ENCODE data around the gene SEMA6D.

SEMA6D gene

DNA sequence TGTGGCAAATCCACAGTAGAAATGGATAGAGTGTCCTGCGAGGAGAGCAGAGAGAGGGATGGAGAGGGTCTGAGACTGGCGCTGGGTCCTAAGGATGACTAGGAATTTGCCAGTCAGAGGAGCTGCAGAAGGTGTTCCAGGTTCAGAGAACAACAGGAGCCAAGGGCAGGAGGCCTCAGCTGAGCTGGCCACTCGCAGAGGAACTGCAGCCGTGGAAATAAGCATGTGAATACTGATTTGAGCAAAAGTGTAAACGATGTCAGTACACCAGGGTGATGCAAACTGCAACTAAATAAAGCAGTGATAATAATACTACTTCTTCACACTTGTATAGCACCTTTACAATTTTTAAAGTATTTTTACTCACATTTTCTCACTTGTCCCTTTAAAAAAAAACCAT lies 24.6 kb downstream of the SEMA6D start:
- Histone ChIP-seq H3K4me3 (ENCODE audit: low read length) (no peak overlapping the region), H3K9me3 (ENCODE audit: low read length) (no peaks in the 10 kb centered on the region), H3K36me3 (ENCODE audit: insufficient read depth, low read length) (no peaks in the 10 kb centered on the region), H2AFZ (ENCODE audit: low read depth, low read length) (no peak overlapping the region), H3K27me3 (ENCODE audit: insufficient read depth, low read length) (no peaks in the 10 kb centered on the region), H3K4me1 (ENCODE audit: insufficient read depth, low read length) (no peaks in the 10 kb centered on the region)

DNA sequence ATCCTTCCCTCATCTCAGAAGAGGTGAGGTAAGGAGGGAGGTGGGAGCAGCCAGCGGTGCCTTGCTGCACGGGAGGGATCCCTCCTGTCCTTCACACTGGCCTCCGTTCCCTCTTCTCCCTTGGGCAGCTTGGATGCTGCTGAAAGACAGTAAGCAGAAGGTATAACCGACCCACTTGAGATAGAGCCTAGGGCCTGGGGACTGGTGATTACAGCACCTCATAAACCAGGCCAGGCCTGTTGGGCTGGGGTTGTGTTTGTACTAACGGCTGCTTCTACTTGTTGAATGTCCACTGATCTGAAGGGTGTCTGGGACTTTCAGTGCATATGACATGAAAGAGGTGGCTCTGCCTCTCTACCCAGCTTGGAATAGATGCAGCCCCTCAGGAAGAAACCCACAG lies 25.0 kb downstream of the SEMA6D start:
- Histone ChIP-seq H3K4me1 (ENCODE audit: insufficient read depth, low read length) (no peaks in the 10 kb centered on the region), H3K27me3 (ENCODE audit: insufficient read depth, low read length) (no peaks in the 10 kb centered on the region), H3K9me3 (ENCODE audit: low read length) (no peaks in the 10 kb centered on the region), H2AFZ (ENCODE audit: low read depth, low read length) (no peak overlapping the region), H3K36me3 (ENCODE audit: insufficient read depth, low read length) (no peaks in the 10 kb centered on the region), H3K4me3 (ENCODE audit: low read length) (no peak overlapping the region)

DNA sequence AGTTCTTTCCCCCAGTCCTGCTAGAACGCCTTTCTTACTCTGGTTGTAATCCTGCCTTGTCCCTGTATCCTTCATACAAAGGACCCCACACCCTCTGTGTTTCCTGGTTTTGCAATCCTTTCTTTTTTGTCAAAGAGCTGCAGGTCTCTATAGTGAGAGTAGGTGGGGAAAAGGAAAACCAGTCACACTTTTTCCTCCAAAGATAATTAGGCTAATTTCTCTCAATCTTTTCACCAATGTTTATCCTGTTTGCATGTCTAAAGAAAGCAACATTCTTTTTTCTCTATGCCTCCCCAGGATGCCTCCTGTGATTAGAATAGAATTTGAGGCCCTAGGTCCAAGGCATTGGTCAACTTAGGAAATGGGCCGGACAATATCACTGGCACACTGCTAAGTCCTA lies 25.4 kb downstream of the SEMA6D start:
- Histone ChIP-seq H3K36me3 (ENCODE audit: insufficient read depth, low read length) (no peaks in the 10 kb centered on the region), H3K27me3 (ENCODE audit: insufficient read depth, low read length) (no peaks in the 10 kb centered on the region), H3K9me3 (ENCODE audit: low read length) (no peaks in the 10 kb centered on the region), H3K4me1 (ENCODE audit: insufficient read depth, low read length) (no peaks in the 10 kb centered on the region), H2AFZ (ENCODE audit: low read depth, low read length) (no peak overlapping the region), H3K4me3 (ENCODE audit: low read length) (no peak overlapping the region)

DNA sequence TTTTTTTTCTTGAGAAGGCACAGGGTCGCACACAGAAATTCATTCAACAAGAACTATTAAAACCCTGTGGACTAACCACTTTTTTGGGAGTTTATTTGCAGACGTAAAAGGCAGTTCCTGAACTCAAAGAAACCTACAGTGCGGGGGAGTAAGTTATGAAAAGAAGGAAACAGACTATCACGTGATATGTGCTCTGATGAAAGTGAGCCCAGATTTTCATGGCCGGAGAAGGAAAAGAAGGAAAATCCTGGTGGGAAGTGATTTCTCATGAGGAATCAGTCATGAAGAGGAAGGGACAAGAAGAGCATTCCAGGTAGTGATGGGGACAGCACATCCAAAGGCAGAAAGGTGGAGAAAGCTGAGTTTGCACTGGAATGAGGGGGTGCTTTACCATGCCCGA lies 26.1 kb downstream of the SEMA6D start:
- Histone ChIP-seq H3K4me1 (ENCODE audit: insufficient read depth, low read length) (no peaks in the 10 kb centered on the region), H3K9me3 (ENCODE audit: low read length) (no peaks in the 10 kb centered on the region), H3K27me3 (ENCODE audit: insufficient read depth, low read length) (no peaks in the 10 kb centered on the region), H2AFZ (ENCODE audit: low read depth, low read length) (no peak overlapping the region), H3K4me3 (ENCODE audit: low read length) (no peak overlapping the region), H3K36me3 (ENCODE audit: insufficient read depth, low read length) (no peaks in the 10 kb centered on the region)

DNA sequence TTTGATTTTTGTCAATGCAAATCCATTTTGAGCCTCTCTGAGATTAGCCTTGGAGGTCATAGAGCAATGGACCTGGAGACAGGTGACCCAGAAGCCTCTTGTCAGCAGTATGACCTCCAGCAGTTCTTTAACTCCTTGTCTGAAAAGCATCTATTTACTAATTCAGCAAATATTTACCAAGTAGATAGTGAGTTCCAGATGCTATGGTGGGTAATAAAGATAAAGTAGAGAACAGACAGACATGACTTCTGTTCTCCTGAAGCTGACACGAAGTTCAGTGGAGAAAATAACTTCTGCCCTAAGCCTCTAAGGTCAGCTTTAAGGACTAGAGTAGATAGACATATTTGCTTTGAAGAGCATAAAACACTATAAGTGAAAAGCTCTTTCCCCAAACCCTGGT lies 26.6 kb downstream of the SEMA6D start:
- Histone ChIP-seq H3K4me3 (ENCODE audit: low read length) (no peak overlapping the region), H3K4me1 (ENCODE audit: insufficient read depth, low read length) (no peaks in the 10 kb centered on the region), H3K27me3 (ENCODE audit: insufficient read depth, low read length) (no peaks in the 10 kb centered on the region), H3K9me3 (ENCODE audit: low read length) (no peaks in the 10 kb centered on the region), H3K36me3 (ENCODE audit: insufficient read depth, low read length) (no peaks in the 10 kb centered on the region), H2AFZ (ENCODE audit: low read depth, low read length) (no peak overlapping the region)

DNA sequence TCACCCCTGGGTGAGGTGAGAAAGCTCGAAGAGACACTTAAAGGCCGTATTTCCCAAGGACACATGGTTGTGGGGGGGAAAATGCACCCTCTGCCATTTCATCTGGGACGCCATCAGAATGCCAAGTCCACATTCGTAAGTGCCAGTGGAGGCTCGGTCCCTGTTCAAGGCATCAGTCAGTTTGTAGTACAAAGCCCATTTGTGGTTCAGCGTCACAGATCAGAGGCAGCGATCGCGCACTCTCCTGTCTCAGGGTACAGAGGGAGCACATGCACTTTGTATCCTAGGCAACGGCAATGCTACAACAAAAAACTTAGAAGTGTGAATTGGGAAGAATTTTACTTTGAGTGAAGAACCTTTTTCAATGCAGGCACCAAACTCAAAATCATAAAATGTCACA lies 27.2 kb downstream of the SEMA6D start:
- H3K27me3 ChIP-seq (ENCODE audit: insufficient read depth, low read length): no peaks in the 10 kb centered on the region
- no peaks in the 10 kb centered on the region for H3K4me1 ChIP-seq (ENCODE audit: insufficient read depth, low read length)
- H3K9me3 ChIP-seq (ENCODE audit: low read length): no peaks in the 10 kb centered on the region
- H3K4me3 ChIP-seq (ENCODE audit: low read length): no peak overlapping the region
- no peak overlapping the region for H2AFZ ChIP-seq (ENCODE audit: low read depth, low read length)
- H3K36me3 ChIP-seq (ENCODE audit: insufficient read depth, low read length): no peaks in the 10 kb centered on the region

DNA sequence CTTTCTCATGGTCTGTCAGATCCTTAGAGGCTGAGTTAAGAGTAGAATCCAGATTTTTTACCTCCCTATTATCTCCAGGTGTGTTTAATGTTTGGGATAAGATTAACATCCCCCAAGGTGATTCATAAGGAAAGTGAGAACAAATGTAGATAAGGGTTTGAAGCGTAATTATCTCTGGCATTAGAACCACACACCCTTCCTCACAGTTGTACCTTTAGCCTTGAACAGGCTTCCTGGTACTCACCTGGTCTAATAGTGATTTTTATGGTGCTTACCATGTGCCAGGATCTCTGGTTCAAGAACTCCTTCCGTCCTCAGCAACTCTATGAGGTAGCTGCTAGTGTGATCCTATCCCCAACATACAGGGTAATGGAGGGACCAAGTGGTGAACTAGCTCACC lies 27.7 kb downstream of the SEMA6D start:
- no peaks in the 10 kb centered on the region for H3K9me3 ChIP-seq (ENCODE audit: low read length)
- no peaks in the 10 kb centered on the region for H3K36me3 ChIP-seq (ENCODE audit: insufficient read depth, low read length)
- no peak overlapping the region for H3K4me3 ChIP-seq (ENCODE audit: low read length)
- H3K4me1 ChIP-seq (ENCODE audit: insufficient read depth, low read length): no peaks in the 10 kb centered on the region
- no peak overlapping the region for H2AFZ ChIP-seq (ENCODE audit: low read depth, low read length)
- H3K27me3 ChIP-seq (ENCODE audit: insufficient read depth, low read length): no peaks in the 10 kb centered on the region

DNA sequence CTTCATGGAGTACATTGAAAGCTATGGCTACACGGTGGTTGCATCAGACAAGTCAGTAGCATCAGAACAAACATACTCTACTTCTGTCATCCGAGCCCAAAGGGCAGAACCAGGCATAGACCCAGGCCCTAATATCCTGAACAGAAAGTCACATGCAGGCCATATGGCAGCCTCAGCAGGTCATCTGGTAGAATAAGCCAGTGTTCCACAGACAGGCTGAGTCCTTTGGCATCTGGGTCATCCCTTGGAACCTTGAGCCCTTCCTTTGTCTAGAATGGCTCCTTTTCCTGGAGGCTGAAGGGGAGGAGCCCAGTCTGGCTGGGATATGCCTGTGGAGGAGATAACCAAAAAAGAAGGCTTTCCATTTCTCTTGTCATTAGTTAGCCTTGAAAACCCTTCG lies 29.2 kb downstream of the SEMA6D start:
- H3K4me3 ChIP-seq (ENCODE audit: low read length): no peak overlapping the region

DNA sequence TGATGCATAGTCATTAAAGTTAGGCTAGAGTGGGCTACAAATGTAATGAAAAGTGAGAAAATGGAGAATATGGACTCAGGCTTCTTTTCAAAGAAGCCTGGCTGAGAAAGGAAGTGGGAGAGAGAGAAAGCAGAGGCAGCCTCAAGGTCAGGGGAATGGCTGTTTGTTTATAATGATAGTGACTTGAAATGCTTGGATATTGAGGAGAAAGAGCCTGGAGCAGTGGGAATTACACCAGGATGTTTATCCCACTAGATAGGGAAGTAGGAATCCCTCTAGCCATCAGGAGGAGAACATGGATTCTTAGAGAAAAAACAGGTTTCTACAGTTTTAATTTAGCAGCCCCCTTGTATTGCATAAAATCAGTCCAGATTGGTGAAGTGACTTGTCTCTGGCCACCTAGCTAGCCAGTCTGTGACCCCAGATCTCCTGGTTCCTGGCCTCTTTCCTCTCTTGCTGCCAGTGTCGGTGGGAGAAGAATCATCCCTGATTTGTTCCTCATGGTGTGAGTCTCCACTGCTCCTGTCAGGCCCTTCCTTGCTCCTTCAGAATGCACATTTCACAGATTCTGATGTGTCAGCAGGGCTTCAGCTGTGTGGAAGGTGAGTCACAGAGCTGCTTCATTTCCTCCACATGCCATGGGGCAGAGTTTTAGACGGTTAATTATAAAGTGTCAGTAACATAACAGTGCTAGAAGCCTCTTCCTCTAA lies 32.9 kb downstream of the SEMA6D start:
- Histone ChIP-seq H3K27me3 (ENCODE audit: insufficient read depth, low read length) (no peaks in the 10 kb centered on the region), H2AFZ (ENCODE audit: low read depth, low read length) (no peak overlapping the region), H3K4me1 (ENCODE audit: insufficient read depth, low read length) (no peaks in the 10 kb centered on the region), H3K36me3 (ENCODE audit: insufficient read depth, low read length) (no peaks in the 10 kb centered on the region), H3K9me3 (ENCODE audit: low read length) (no peaks in the 10 kb centered on the region), H3K4me3 (ENCODE audit: low read length) (no peak overlapping the region)

More for the DNA sequence above, 29.2 kb downstream of the SEMA6D start:
- no peaks in the 10 kb centered on the region for H3K4me1 ChIP-seq (ENCODE audit: insufficient read depth, low read length)
- no peaks in the 10 kb centered on the region for H3K27me3 ChIP-seq (ENCODE audit: insufficient read depth, low read length)
- H3K36me3 ChIP-seq (ENCODE audit: insufficient read depth, low read length): no peaks in the 10 kb centered on the region
- H3K9me3 ChIP-seq (ENCODE audit: low read length): no peaks in the 10 kb centered on the region
- no peak overlapping the region for H2AFZ ChIP-seq (ENCODE audit: low read depth, low read length)

DNA sequence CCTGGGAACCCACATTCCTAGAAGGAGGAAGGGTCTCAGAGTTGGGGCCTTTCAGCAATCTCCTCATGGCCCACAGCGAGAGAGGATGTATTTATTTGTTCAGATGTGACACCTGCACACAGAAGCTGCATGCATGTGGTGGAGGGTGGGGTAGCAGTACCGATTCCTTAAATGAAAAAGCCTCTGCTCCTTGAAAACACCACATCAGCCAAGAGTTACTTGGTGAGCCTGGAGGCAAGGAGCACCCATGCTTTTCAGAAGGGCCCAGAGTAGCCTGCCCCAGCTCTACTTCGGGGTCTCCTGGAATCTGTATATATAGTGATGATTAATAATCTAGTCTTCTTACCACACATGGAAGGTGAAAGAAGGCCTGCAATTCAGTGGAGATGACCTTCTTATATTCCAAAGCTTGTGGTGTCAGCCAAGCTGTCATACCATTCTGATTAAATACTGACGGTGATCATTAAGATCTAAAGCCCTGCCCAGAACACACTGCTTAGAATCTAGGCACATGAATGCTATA lies 33.5 kb downstream of the SEMA6D start:
- H3K36me3 ChIP-seq (ENCODE audit: insufficient read depth, low read length): no peaks in the 10 kb centered on the region

DNA sequence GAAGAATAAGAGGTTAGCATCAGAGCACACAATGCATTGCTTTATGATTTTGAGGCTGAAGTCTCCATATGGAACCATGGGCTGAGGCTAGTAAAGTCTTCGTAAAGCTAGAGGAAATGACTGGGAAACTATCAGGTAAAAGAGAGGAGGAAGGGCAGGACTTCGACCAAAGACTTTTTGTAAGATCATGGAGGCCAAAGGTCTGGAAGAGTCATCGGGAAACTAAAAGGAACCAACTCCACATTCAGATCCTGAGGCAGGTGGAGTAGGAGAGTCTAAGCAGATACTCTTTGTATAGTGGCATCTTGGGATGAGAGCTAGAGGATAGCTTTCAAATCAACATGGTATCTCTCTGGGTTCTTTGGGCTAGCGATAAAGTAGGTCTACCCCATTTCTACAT lies 36.3 kb downstream of the SEMA6D start:
- H3K9me3 ChIP-seq (ENCODE audit: low read length): no peaks in the 10 kb centered on the region
- no peak overlapping the region for H3K4me3 ChIP-seq (ENCODE audit: low read length)
- H2AFZ ChIP-seq (ENCODE audit: low read depth, low read length): no peak overlapping the region
- no peaks in the 10 kb centered on the region for H3K36me3 ChIP-seq (ENCODE audit: insufficient read depth, low read length)
- no peaks in the 10 kb centered on the region for H3K4me1 ChIP-seq (ENCODE audit: insufficient read depth, low read length)
- H3K27me3 ChIP-seq (ENCODE audit: insufficient read depth, low read length): no peaks in the 10 kb centered on the region

More for the DNA sequence above, 33.5 kb downstream of the SEMA6D start:
- Histone ChIP-seq H3K4me1 (ENCODE audit: insufficient read depth, low read length) (no peaks in the 10 kb centered on the region), H3K9me3 (ENCODE audit: low read length) (no peaks in the 10 kb centered on the region), H3K4me3 (ENCODE audit: low read length) (no peak overlapping the region), H2AFZ (ENCODE audit: low read depth, low read length) (no peak overlapping the region), H3K27me3 (ENCODE audit: insufficient read depth, low read length) (no peaks in the 10 kb centered on the region)

DNA sequence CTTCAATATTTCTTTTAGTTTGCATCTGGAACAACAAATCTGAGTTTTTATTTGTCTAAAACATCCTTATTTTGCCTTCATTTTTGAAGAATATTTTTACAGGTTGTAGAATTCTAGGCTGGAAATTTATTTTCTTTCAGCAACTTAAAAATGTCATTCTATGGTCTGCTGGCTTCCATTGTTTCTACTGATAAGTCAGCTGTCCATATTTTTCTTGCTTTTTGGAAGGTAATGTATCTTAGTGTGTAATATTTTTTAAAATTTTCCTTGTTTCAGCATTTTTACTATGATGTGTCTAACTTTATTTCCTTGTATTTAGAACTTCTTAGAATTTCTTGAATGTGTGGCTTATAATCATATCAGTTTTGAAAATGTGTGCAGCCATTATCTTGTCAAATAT lies 37.0 kb downstream of the SEMA6D start:
- Histone ChIP-seq H3K27me3 (ENCODE audit: insufficient read depth, low read length) (no peaks in the 10 kb centered on the region), H3K36me3 (ENCODE audit: insufficient read depth, low read length) (no peaks in the 10 kb centered on the region), H3K9me3 (ENCODE audit: low read length) (no peaks in the 10 kb centered on the region), H2AFZ (ENCODE audit: low read depth, low read length) (no peak overlapping the region), H3K4me3 (ENCODE audit: low read length) (no peak overlapping the region), H3K4me1 (ENCODE audit: insufficient read depth, low read length) (no peaks in the 10 kb centered on the region)

DNA sequence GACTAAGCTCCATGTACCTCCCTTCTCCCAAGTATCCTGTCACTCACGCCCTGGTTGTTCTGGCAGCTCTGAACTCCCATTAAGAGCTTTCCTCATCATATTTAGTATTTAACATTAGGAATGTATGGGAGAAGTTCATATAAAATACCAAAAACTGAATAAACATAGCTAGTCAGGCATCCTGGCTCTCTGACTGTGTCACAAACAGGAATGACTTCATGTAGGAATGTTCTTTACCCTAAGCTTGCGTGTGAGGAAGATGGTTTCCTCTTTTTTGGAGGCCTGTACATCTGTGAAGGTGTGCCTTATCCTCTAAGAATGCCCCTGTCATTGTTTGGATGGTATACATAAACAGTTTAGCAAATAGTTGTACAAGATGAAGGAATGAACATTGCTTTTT lies 38.6 kb downstream of the SEMA6D start:
- Histone ChIP-seq H3K4me3 (ENCODE audit: low read length) (no peak overlapping the region), H3K4me1 (ENCODE audit: insufficient read depth, low read length) (no peaks in the 10 kb centered on the region), H3K9me3 (ENCODE audit: low read length) (no peaks in the 10 kb centered on the region), H3K36me3 (ENCODE audit: insufficient read depth, low read length) (no peaks in the 10 kb centered on the region), H2AFZ (ENCODE audit: low read depth, low read length) (no peak overlapping the region), H3K27me3 (ENCODE audit: insufficient read depth, low read length) (no peaks in the 10 kb centered on the region)

DNA sequence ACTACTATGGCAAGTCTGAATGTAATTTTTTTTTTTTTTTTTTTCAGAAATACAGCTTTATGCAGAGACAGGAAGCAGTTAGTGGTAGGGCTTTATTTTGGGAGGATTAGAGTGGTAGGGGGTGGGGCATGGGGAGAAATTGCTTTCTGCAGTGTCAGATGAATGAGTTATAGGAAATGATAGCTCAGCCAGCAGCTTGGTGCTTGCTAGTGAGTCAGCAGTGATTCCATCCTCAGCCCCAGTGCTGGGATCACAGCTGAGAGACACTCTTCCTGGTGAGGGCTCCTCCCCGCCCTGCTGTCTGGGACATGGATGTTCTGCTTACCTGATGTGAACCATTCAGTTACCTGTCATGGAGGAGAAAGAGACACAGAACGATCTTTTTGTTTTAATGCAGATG lies 39.6 kb downstream of the SEMA6D start:
- no peaks in the 10 kb centered on the region for H3K36me3 ChIP-seq (ENCODE audit: insufficient read depth, low read length)
- no peaks in the 10 kb centered on the region for H3K9me3 ChIP-seq (ENCODE audit: low read length)
- H3K4me3 ChIP-seq (ENCODE audit: low read length): no peak overlapping the region
- no peak overlapping the region for H2AFZ ChIP-seq (ENCODE audit: low read depth, low read length)
- H3K4me1 ChIP-seq (ENCODE audit: insufficient read depth, low read length): no peaks in the 10 kb centered on the region
- H3K27me3 ChIP-seq (ENCODE audit: insufficient read depth, low read length): no peaks in the 10 kb centered on the region
